Small intestine (tissue), 7 donors: ENCODE data around the gene MEG3. TPM values are rescaled to one million over a fixed set of nuclear protein-coding genes. Genes with fewer than 3 reads are reported as not detected.

Experiments used
- DNase-seq, 2 donors: peaks; one replicate each; pipeline versions ENCODE4 v3.0.0 to v3.0.0-alpha.2; 2013
- FAIRE-seq: peaks from 2 replicates; lab custom pipeline; 2012; peaks lifted over from hg19 to GRCh38; lab: Jason Lieb, UNC
- H3K27ac ChIP-seq, 3 donors: one replicate each; pipeline ENCODE4 v1.5.1; 2013; ENCODE audit warnings: low read length in 2 of 3, mild to moderate bottlenecking in 2 of 3, control low read depth in 1 of 3, inconsistent platforms in 1 of 3, low read depth in 1 of 3, moderate library complexity in 1 of 3
- H3K27me3 ChIP-seq, 3 donors: one replicate each; pipeline ENCODE4 v1.6.1; 2013; ENCODE audit warnings: low read length in 3 of 3, inconsistent platforms in 1 of 3; ENCODE audit not compliant: control insufficient read depth in 3 of 3, insufficient read depth in 3 of 3
- H3K36me3 ChIP-seq, 3 donors: one replicate each; pipeline ENCODE4 v1.6.1; 2013; ENCODE audit warnings: low read length in 3 of 3, inconsistent platforms in 1 of 3, low read depth in 1 of 3, mild to moderate bottlenecking in 1 of 3, moderate library complexity in 1 of 3; ENCODE audit not compliant: control insufficient read depth in 3 of 3, insufficient read depth in 2 of 3
- H3K4me1 ChIP-seq, 3 donors: one replicate each; pipeline ENCODE4 v1.6.1; 2013; ENCODE audit warnings: low read length in 2 of 3, inconsistent platforms in 1 of 3, low read depth in 1 of 3, mild to moderate bottlenecking in 1 of 3, moderate library complexity in 1 of 3; ENCODE audit not compliant: control insufficient read depth in 3 of 3, insufficient read depth in 2 of 3
- H3K4me3 ChIP-seq, 3 donors: one replicate each; pipeline ENCODE4 v1.5.1; 2013; ENCODE audit warnings: low read length in 3 of 3, control low read depth in 1 of 3, inconsistent platforms in 1 of 3, low read depth in 1 of 3, mild to moderate bottlenecking in 1 of 3, moderate library complexity in 1 of 3
- H3K9me3 ChIP-seq, 2 donors: one replicate each; pipeline ENCODE4 v1.6.1; 2013; ENCODE audit warnings: low read depth in 1 of 2, low read length in 1 of 2; ENCODE audit not compliant: control insufficient read depth in 2 of 2, insufficient read depth in 1 of 2
- WGBS, 3 donors: extraction: QIAGEN DNeasy Blood & Tissue Kit; methylation state at CpG; one replicate each; pipeline ENCODE4 v1.1.7; 2013; 5-methylcytosine and 5-hydroxymethylcytosine counted together
- polyA plus RNA-seq, 4 donors: library from polyadenylated mRNA; stranded (reverse) in 3 of 4; unstranded in 1 of 4; fragments of 200-250 nt in 3 of 4; fragments of 120-200 nt in 1 of 4; gene quantifications; one replicate each; pipeline versions ENCODE4 v1.2.1 to v1.2.3, GENCODE V29; 2013
- donor health status: healthy with polysubstance abuse.
- donor health status: control.
- donor health status: control.
- donor health status: Bipolar disorder and iron deficiency.
- donor health status: healthy.

MEG3 gene
- polyA plus RNA-seq, 4 donors: 5.1 to 86.5 (median 14.6) TPM

DNA sequence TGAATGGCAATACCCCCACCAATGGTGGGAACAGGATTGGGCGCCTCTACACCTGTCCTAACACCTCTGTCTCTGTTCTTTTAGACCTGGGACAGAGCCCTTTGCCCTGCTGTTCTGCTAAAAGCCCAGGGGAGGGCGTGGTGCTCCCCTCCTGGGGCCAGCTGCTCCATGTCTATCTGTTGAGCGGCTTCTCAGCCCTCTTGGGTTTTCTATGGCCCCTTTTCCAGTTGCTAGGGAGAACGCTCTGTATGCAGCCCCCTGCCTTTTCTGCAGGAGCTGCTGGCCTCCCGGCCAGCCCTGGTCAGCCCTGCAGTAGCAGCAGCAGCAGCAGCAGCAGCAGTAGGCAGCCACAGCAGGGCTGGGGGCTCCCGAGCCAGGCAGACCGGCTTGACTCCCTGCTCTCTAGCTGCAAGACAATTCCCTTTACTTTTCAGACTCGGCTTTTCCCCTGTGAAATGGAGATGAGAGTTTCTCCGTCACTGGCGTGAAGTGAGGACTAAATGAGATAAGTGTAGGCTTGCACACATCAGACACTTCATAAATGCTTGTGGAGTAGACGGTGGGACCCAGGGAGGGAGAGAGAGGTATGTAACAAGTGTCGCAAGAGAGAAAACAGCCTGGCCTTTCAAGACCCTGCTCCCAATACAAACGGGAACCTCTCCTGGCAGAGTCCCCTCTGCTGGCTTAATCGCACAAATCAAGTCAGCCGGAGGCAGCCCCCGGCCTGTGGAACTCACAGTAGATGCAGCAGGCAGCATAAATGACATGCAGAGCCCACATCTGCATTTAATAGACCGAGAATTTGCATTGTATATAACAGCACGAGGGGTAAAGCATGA lies 76.6 kb downstream of the MEG3 start:
- DNase-seq (no peak), FAIRE-seq (no peak)
- H3K36me3 ChIP-seq: peaks cover 0 to 13% (median 0%) of the 10 kb centered on the region in 3 donors
- no peak overlapping the region for H3K27ac ChIP-seq
- no peaks in the 10 kb centered on the region for H3K9me3 ChIP-seq
- peaks cover 0 to 64% (median 3%) of the 10 kb centered on the region in 3 donors for H3K27me3 ChIP-seq
- peaks cover 0 to 4% (median 0%) of the 10 kb centered on the region in 3 donors for H3K4me1 ChIP-seq
- WGBS, 3 donors: 45 to 63% (median 57%) methylated on average over 18 of the region's 18 CpGs
- no peak overlapping the region for H3K4me3 ChIP-seq

GRCh38 chr14:100903134-100903468 lies 77.2 kb downstream of the MEG3 start:
- peaks cover 0 to 64% (median 3%) of the 10 kb centered on the region in 3 donors for H3K27me3 ChIP-seq
- WGBS, 3 donors: 65 to 86% (median 81%) methylated on average over 10 of the region's 10 CpGs
- no peak for FAIRE-seq

GRCh38 chr14:100903672-100904185 lies 77.8 kb downstream of the MEG3 start, which contains the start of gene RTL1:
Gene RTL1, minus strand, starts transcription at chr14:100903722. Its CDS starts 18,934 bp downstream, at chr14:100884788.
- Histone ChIP-seq H3K9me3 (no peaks in the 10 kb centered on the region), H3K27me3 (peaks cover 0 to 58% (median 3%) of the 10 kb centered on the region in 3 donors), H3K4me3 (no peak within 1 kb of the TSS), H3K36me3 (peaks cover 0 to 13% (median 0%) of the 10 kb centered on the region in 3 donors), H3K4me1 (peaks cover 0 to 4% (median 0%) of the 10 kb centered on the region in 3 donors), H3K27ac (no peak within 1 kb of the TSS)
- DNase-seq (no peak), FAIRE-seq (no peak)
- 47 to 64% (median 62%) methylated on average over 10 to 12 of the region's 12 CpGs for WGBS, 3 donors

More at GRCh38 chr14:100903134-100903468, 77.2 kb downstream of the MEG3 start:
- H3K36me3 ChIP-seq: peaks cover 0 to 13% (median 0%) of the 10 kb centered on the region in 3 donors
- no peak overlapping the region for H3K4me3 ChIP-seq
- H3K4me1 ChIP-seq: peaks cover 0 to 4% (median 0%) of the 10 kb centered on the region in 3 donors
- DNase-seq: no peak
- no peak overlapping the region for H3K27ac ChIP-seq
- no peaks in the 10 kb centered on the region for H3K9me3 ChIP-seq

- H3K27ac ChIP-seq: no peak overlapping the region
- no peaks in the 10 kb centered on the region for H3K9me3 ChIP-seq
- DNase-seq (no peak), FAIRE-seq (no peak)
- peaks cover 0 to 10% (median 0%) of the 10 kb centered on the region in 3 donors for H3K36me3 ChIP-seq
- H3K4me1 ChIP-seq: peaks cover 0 to 4% (median 0%) of the 10 kb centered on the region in 3 donors
- peaks cover 0 to 55% (median 3%) of the 10 kb centered on the region in 3 donors for H3K27me3 ChIP-seq
- WGBS, 3 donors: 15 to 27% (median 26%) methylated on average over 37 to 45 of the region's 45 CpGs
- no peak overlapping the region for H3K4me3 ChIP-seq
Measured at GRCh38 chr14:100904307-100905087, 78.6 kb downstream of the MEG3 start.

GRCh38 chr14:100905166-100905565 lies 79.2 kb downstream of the MEG3 start:
- H3K4me1 ChIP-seq: no peaks in the 10 kb centered on the region
- no peak for FAIRE-seq
- peaks cover 0 to 50% (median 3%) of the 10 kb centered on the region in 3 donors for H3K27me3 ChIP-seq
- WGBS, 3 donors: 60 to 74% (median 72%) methylated on average over 12 of the region's 12 CpGs
- H3K27ac ChIP-seq: no peak overlapping the region
- DNase-seq: no peak
- peaks cover 0 to 10% (median 0%) of the 10 kb centered on the region in 3 donors for H3K36me3 ChIP-seq
- H3K4me3 ChIP-seq: no peak overlapping the region
- no peaks in the 10 kb centered on the region for H3K9me3 ChIP-seq

- no peaks in the 10 kb centered on the region for H3K9me3 ChIP-seq
- peaks cover 0 to 8% (median 0%) of the 10 kb centered on the region in 3 donors for H3K36me3 ChIP-seq
- no peak overlapping the region for H3K27ac ChIP-seq
- DNase-seq (no peak), FAIRE-seq (no peak)
- no peaks in the 10 kb centered on the region for H3K4me1 ChIP-seq
- WGBS, 3 donors: 61 to 66% (median 63%) methylated on average over 6 of the region's 6 CpGs
- H3K27me3 ChIP-seq: peaks cover 0 to 49% (median 0%) of the 10 kb centered on the region in 3 donors
- H3K4me3 ChIP-seq: no peak overlapping the region
Measured at GRCh38 chr14:100906420-100906819, 80.5 kb downstream of the MEG3 start.

DNA sequence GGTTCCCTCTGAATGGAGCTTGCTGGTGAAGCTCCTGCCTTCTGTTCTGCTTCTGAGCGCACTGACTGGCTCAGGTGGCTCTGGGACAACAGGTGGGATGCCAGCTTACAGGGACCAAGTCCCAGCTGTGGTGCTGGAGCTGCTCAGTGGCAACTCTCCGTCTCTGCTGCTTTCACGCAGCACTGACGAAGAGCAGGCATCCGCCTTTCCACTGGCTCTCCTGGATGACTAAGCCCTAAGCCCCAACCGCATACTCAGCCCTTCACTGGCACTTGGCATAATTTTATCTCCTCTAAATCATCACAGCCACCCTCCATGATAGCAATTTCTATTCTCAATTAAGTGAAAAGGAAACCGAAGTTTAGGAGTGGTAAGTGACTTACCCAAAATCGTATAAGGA lies 81.3 kb downstream of the MEG3 start:
- WGBS, 3 donors: 86 to 89% (median 88%) methylated on average over 8 of the region's 8 CpGs
- Histone ChIP-seq H3K9me3 (no peaks in the 10 kb centered on the region), H3K27me3 (peaks cover 0 to 44% (median 0%) of the 10 kb centered on the region in 3 donors), H3K36me3 (peaks cover 0 to 5% (median 0%) of the 10 kb centered on the region in 3 donors), H3K27ac (no peak overlapping the region), H3K4me3 (no peak overlapping the region), H3K4me1 (no peaks in the 10 kb centered on the region)
- DNase-seq: no peak
- FAIRE-seq: no peak

DNA sequence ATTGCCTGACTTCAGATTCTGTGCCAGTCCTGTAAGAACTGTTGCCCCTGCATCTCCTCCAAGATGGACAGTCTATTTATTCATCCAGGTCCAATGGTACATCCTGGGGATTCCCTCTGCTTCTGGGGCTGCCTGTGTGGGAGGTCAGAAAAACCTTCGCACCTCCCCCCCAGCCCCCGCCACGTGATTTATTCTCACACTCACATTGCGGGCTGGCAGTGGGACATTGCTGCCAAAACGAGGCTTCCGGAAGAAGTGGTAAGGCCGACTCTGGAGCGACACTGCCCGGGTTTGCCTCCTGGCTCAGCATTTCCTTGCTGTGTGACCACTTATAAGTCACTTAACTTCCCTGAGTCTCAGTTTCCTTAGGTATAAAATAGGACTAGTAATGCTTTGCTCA lies 83.5 kb downstream of the MEG3 start:
- H3K27ac ChIP-seq: no peak overlapping the region
- WGBS, 3 donors: 75 to 90% (median 78%) methylated on average over 9 of the region's 9 CpGs
- DNase-seq: no peak

More for the DNA sequence above, 83.5 kb downstream of the MEG3 start:
- peaks cover 0 to 2% (median 0%) of the 10 kb centered on the region in 3 donors for H3K36me3 ChIP-seq
- H3K4me1 ChIP-seq: no peaks in the 10 kb centered on the region
- H3K9me3 ChIP-seq: no peaks in the 10 kb centered on the region
- H3K27me3 ChIP-seq: peaks cover 0 to 23% (median 0%) of the 10 kb centered on the region in 3 donors
- no peak overlapping the region for H3K4me3 ChIP-seq
- FAIRE-seq: no peak
